Thyroid gland (tissue), 4 donors: ENCODE data around the gene LRFN3. TPM values are rescaled to one million over a fixed set of nuclear protein-coding genes. Genes with fewer than 3 reads are reported as not detected.

ENCODE experiments used
- DNase-seq, 2 donors: peaks; one replicate each; pipeline ENCODE4 v3.0.0-alpha.2; 2019
- H3K27ac ChIP-seq, 3 donors: fragments of 200-600 bp; sonication (generic); 1 replicate in 2 of 3; 2 replicates in 1 of 3; pipeline ENCODE4 v1.5.1; 2016 to 2019; ENCODE audit warnings: mild to moderate bottlenecking in 1 of 3, moderate library complexity in 1 of 3
- H3K27me3 ChIP-seq: fragments of 200-600 bp; sonication (generic); one replicate; pipeline ENCODE4 v1.5.1; 2019
- H3K36me3 ChIP-seq, 2 donors: fragments of 200-600 bp; sonication (generic); one replicate each; pipeline ENCODE4 v1.5.1; 2016 to 2019
- H3K4me1 ChIP-seq, 2 donors: fragments of 200-600 bp; sonication (generic); one replicate each; pipeline ENCODE4 v1.5.1; 2017 to 2019
- H3K4me3 ChIP-seq, 3 donors: fragments of 200-600 bp; sonication (generic); replicated peaks in 1 of 3; 1 replicate in 2 of 3; 2 replicates in 1 of 3; pipeline ENCODE4 v1.5.1; 2016; ENCODE audit warnings: mild to moderate bottlenecking in 1 of 3
- H3K9me3 ChIP-seq: fragments of 200-600 bp; sonication (generic); one replicate; pipeline ENCODE4 v1.5.1; 2017
- CTCF ChIP-seq, 6 experiments: fragments of 200-600 bp in 3 of 6; fragments of 450-650 bp in 3 of 6; sonication (generic) in 3 of 6; IDR thresholded peaks; one replicate each; pipeline ENCODE4 v1.5.1; 2016 to 2019; ENCODE audit warnings: antibody characterized with exemption in 6 of 6, mild to moderate bottlenecking in 2 of 6, inconsistent platforms in 1 of 6, moderate library complexity in 1 of 6
- POLR2A ChIP-seq, 2 donors: fragments of 450-650 bp; IDR thresholded peaks; one replicate each; pipeline ENCODE4 v1.6.1; 2017; ENCODE audit warnings: antibody characterized with exemption in 2 of 2, mild to moderate bottlenecking in 2 of 2, moderate library complexity in 1 of 2
- WGBS, 2 donors: methylation state at CpG; one replicate each; pipeline ENCODE4 v1.1.5; 2017; 5-methylcytosine and 5-hydroxymethylcytosine counted together
- intact Hi-C: fragments of 100-400 bp; cut with DNase I; formaldehyde crosslinking; loops from one replicate; pipeline ENCODE4 v1.15.1; 2023
- total RNA-seq, 4 donors: library from RNA; depleted of rRNA; stranded (reverse); fragments of >200 nt; gene quantifications; one replicate each; pipeline ENCODE4 v1.2.3, GENCODE V29; 2016

Gene LRFN3
- total RNA-seq, 4 donors from 2014 or later = 7.1 to 15.5 (median 11.1) TPM

GRCh38 chr19:35973487-35973886, 37.3 kb downstream of the LRFN3 start:
- TF ChIP-seq CTCF (IDR thresholded peaks at IDR 0.05) = no peak
- no peak for TF ChIP-seq POLR2A (IDR thresholded peaks at IDR 0.05)
- Histone ChIP-seq H3K4me3 (no peak overlapping the region), H3K36me3 (no peaks in the 10 kb centered on the region), H3K27me3 (no peaks in the 10 kb centered on the region), H3K9me3 (no peaks in the 10 kb centered on the region), H3K27ac (no peak overlapping the region), H3K4me1 (no peaks in the 10 kb centered on the region)
- intact Hi-C loops = no loop called here
- WGBS, 2 donors = 58 to 66% methylated on average over 4 to 5 of the region's 8 CpGs
- DNase-seq = no peak

- 21 to 44% methylated on average over 4 to 5 of the region's 5 CpGs for WGBS, 2 donors
Observed at GRCh38 chr19:35975608-35976214, 39.5 kb downstream of the LRFN3 start.

GRCh38 chr19:35977446-35978222, 41.5 kb downstream of the LRFN3 start:
- Histone ChIP-seq H3K4me1 (no peaks in the 10 kb centered on the region), H3K9me3 (no peaks in the 10 kb centered on the region), H3K27ac (no peak overlapping the region), H3K4me3 (no peak overlapping the region), H3K36me3 (no peaks in the 10 kb centered on the region), H3K27me3 (no peaks in the 10 kb centered on the region)
- DNase-seq = no peak
- WGBS, 2 donors = 52 to 58% methylated on average over 12 to 14 of the region's 14 CpGs
- intact Hi-C loops = no loop called here
- no peak for TF ChIP-seq POLR2A (IDR thresholded peaks at IDR 0.05)
- no peak for TF ChIP-seq CTCF (IDR thresholded peaks at IDR 0.05)

More at GRCh38 chr19:35975608-35976214, 39.5 kb downstream of the LRFN3 start:
- H3K27me3 ChIP-seq = no peaks in the 10 kb centered on the region
- H3K9me3 ChIP-seq = no peaks in the 10 kb centered on the region
- DNase-seq = peak in 1 of 2 donors; percentile 10
- TF ChIP-seq CTCF (IDR thresholded peaks at IDR 0.05) = no peak
- TF ChIP-seq POLR2A (IDR thresholded peaks at IDR 0.05) = no peak
- H3K4me3 ChIP-seq = no peak overlapping the region
- intact Hi-C loops = no loop called here
- H3K27ac ChIP-seq = no peak overlapping the region
- no peaks in the 10 kb centered on the region for H3K36me3 ChIP-seq
- no peaks in the 10 kb centered on the region for H3K4me1 ChIP-seq

- H3K27me3 ChIP-seq = no peaks in the 10 kb centered on the region
Observed at GRCh38 chr19:35978271-35978670, 42.1 kb downstream of the LRFN3 start.

More at GRCh38 chr19:35978271-35978670, 42.1 kb downstream of the LRFN3 start:
- DNase-seq = no peak
- H3K9me3 ChIP-seq = no peaks in the 10 kb centered on the region
- intact Hi-C loops = no loop called here
- H3K27ac ChIP-seq = no peak overlapping the region
- H3K36me3 ChIP-seq = no peaks in the 10 kb centered on the region
- 45 to 53% methylated on average over 5 of the region's 5 CpGs for WGBS, 2 donors
- no peak overlapping the region for H3K4me3 ChIP-seq
- no peak for TF ChIP-seq CTCF (IDR thresholded peaks at IDR 0.05)
- TF ChIP-seq POLR2A (IDR thresholded peaks at IDR 0.05) = no peak
- no peaks in the 10 kb centered on the region for H3K4me1 ChIP-seq
